Islet precursor cell (in vitro differentiated cells): ENCODE data around the gene NRSN2.
"Not testable (repeated sequence)": the region's sequence is repeated elsewhere in the genome, so short reads cannot be mapped to it uniquely, and the experiment has no call there.

Experiments used
- DNase-seq: peaks from one replicate; pipeline ENCODE4 v3.0.0-alpha.2; 2018

The NRSN2 gene

DNA sequence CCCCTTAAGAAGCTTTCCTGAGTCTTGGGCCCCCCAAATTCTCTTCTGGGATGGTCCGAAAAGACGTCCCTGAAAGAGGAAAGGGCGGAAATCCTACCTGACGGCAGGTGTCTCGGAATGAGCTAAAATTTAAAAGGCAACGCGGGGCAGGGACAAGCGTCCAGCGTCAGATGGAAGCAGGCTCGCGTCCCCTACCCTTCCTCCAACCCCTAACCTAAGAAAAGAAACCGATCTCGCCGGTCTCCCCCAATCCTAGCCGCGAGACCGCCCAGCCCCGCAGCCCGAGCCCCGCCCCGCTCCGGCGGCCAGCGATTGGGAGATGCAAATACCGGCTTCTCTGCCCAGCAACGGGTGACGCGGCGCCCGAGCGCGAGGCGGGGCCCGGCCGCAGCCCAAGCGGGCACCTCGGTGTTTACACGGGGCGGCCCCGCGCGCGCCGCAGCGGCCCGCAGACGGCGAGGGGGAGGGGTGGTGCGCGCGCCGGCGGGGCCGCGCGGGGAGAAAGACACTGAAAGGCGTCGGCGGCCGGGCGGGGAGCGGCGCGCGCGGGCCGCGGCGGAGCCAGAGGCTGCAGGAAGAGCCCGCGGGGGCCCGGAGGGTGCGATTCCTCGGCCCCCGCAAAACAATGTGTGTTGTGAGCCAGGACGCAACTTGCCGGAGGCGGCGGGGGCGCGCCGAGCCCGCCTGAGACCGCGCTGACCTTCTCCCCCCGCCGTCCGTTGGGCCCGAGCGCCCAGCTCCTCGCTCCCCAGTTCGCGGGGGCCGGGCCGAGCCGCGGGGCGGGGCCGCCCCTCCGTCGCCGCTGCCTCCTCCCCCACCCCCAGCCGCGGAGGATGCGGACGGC is 21.6 kb upstream of the NRSN2 start, which contains the start of gene SOX12:
Gene SOX12 (plus strand): TSS at position 508 of the 844 bp plus-strand sequence. CDS start 373 bp downstream, outside the sequence.
- peak; percentile 98 for DNase-seq

DNA sequence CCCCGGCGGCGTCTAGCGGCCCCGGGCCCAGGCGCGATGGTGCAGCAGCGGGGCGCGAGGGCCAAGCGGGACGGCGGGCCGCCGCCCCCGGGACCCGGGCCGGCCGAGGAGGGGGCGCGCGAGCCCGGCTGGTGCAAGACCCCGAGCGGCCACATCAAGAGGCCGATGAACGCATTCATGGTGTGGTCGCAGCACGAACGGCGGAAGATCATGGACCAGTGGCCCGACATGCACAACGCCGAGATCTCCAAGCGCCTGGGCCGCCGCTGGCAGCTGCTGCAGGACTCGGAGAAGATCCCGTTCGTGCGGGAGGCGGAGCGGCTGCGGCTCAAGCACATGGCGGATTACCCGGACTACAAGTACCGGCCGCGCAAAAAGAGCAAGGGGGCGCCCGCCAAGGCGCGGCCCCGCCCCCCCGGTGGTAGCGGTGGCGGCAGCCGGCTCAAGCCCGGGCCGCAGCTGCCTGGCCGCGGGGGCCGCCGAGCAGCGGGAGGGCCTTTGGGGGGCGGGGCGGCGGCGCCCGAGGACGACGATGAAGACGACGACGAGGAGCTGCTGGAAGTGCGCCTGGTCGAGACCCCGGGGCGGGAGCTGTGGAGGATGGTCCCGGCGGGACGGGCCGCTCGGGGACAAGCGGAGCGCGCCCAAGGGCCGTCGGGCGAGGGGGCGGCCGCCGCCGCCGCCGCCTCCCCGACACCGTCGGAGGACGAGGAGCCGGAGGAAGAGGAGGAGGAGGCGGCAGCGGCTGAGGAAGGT is 20.8 kb upstream of the NRSN2 start:
- peak; percentile 85 for DNase-seq

DNA sequence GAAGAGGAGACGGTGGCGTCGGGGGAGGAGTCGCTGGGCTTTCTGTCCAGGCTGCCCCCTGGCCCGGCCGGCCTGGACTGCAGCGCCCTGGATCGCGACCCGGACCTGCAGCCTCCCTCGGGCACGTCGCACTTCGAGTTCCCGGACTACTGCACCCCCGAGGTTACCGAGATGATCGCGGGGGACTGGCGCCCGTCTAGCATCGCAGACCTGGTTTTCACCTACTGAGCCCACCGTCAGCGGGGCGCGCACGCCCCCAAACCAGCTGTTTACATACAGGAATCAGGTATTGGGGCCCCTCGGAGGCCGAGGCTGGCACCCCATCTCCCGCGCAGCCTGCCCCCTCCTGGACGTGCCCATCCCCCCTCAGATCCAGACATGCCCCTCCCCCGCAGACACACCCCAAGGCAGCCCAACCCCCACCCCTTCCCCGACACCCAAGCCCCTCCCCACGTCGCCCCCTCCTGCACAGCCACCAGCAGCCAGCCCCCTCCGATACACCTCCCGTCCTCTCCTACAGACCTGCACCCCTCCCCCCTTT is 20.2 kb upstream of the NRSN2 start:
- DNase-seq: peak; percentile 73

DNA sequence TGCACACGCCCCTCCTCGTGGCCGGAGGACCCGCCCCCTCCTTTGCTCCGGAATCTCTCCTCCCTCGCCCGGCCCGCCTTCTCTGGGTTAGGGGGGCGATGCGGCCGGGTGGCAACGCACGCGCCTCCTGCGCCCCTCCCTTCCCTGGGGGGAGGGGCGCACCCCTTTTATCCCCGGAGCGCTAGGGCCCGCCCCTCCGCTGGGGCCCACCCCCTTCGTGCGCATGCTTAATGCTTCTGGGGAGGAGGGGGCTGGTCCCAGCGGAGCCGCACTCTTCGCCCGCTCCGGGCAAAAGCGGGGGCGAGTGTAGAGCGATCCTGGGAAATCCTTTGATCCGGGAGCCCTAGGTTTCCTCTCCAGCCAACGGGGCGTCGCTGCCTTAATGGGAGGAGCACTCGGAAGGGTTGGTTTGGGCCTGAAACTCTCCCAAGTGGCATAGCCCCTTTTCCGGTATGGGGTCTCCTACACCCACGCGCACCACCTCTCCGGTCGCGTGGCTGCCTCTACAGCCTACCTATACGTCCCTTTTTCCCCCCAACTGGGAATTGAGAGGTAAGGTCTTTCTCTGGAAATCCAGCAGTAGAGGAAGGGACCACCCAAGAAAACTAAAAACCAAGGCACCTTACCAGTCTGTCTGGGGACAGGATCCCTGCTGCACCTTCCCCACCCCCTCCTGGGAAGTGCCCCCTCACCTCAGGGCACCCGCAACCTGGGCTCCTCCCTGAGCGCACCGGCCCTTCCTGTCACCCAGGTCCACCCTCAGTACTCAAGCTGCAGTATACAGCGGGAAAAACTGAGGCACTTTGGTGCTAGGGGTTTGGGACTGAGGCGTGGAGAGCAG is 19.5 kb upstream of the NRSN2 start:
- DNase-seq: peak; percentile 94

DNA sequence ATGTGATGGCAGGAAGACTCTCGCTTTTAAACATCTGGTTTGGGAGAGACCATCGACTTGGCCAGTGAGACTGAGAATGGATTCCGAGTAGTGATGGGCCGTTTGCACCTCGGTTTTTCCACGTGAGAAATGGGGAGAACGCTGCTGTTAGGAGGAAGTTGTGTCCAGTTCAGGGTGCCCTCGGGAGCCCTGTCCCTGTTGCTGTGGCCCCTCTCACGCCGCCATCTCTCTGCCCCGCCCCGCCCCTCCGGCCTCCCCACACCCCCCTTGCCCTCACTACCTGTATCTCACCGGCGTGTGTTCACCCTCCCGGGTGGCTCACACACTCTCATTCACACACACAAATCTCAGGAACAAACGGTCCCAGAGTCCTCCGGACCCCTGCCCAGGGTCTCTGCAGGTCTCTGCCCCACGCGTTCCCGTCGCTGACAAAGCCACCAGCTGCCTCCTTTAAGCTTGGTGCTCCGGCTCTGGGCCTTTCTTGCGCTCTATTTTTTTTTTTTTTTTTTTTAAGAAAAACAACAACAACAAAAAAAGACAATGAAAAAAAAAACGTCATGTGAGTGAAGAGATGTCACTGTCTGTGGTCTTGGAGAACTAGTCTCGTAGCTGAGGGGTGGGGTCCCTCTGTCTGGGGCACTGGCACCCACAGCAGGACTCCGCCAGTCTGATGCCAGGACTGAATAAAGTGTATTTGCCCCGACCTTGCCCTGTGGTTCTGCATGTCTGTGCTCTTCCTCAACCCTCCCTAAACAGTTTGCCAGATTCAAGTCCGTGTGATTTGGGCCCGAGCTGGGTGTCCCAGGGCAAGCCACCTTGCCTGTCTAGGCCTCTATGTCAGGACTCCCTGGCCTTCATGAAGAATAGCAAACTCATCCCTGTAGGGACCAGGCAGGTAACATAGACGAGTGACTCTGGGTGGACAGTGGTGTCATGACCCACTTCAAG is 18.6 kb upstream of the NRSN2 start:
- DNase-seq: no peak

DNA sequence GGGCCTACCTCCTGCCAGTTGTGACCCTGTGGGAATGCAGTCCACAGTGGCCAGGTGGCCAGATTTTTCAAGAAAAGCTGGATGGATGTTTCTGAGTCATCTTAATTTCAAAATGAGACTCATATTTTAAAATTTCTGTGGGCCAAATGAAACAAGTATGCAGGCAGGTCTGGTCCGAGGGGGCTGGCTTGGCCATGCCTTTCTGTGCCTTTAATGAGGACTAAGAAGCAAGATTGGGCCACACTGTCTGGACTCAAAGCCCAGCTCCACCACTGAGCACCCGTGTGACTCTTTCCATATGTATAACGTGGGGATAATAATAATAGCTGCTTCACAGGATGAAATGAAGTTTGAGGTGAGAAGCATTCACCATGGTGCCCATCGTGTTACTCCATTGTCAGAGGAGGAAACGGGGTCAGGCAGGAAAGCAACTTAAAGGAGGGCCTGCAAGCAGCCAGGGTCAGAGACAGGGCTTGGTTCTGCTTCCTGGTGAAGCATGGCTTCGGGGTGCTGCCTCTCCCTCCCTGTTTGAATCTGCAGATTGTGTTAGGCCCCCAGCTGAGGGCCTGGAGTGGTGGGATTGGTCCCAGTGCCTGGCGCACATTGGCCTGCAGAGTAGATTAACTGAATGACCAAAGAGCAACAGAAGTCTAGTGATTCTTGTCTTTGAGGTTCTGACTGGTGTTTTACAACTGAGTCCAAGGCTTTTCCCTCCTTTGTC is 17.8 kb upstream of the NRSN2 start:
- DNase-seq: no peak

DNA sequence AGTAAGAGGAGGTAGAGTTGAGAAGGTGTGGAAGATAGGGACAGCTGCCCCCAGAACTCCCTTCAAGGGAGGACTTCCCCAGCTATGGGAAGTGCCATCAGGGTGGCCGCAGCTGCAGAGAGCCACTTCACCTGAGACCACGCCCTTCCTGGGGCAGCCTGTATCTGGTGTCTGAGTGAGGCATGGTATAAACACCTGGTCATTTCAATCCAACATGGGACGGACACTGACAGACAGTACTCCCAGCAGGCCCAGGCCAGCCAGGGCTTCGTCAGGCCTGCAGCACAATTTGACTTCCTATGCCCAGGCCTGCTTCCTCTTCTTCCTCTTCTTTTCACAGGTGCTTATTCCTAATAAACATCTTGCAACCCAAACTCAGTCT is 17.1 kb upstream of the NRSN2 start:
- DNase-seq: no peak

DNA sequence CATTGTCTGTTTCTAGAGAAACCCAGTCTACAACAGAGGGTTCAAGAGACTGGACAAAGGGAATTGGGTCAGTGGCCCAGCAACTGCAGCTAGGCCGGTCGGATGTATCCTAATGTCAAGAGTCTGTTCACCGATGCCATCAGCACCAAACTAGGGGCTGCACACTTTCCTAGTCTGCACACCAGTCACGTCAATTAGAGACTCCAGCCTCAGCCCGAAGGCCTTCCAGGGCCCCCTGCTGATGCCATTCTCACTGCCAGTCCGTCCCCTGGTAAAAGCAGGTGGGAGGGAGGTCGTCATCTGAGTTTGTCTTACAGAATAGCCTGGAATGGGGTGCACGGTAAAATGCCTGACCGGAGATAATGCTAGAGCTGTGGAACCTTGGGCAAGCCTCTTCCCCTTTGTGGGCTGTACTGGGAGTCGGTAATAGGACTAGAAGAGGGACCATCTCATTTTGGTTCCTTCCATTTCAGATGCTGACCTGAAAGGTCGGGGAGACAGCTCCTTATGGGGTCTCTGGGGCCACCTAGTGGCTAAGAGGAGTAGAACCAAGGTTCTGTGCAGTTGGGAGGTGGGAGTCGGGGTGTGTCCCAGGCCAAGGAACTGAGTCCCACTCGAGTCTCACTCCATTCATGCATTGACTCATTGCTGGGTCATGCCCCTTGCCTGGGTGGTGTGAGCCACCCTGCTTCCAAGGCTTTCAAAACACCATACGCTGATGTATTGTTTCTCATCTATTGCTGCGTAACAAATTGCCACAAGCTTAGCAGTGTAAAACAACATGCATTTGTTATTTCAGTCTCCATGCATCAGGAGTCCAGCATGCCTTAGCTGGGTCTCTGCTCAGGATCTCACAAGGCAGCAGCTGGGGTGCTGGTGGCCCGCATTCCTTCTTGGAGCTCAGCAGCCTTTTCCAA is 16.4 kb upstream of the NRSN2 start:
- peak; percentile 78 for DNase-seq

DNA sequence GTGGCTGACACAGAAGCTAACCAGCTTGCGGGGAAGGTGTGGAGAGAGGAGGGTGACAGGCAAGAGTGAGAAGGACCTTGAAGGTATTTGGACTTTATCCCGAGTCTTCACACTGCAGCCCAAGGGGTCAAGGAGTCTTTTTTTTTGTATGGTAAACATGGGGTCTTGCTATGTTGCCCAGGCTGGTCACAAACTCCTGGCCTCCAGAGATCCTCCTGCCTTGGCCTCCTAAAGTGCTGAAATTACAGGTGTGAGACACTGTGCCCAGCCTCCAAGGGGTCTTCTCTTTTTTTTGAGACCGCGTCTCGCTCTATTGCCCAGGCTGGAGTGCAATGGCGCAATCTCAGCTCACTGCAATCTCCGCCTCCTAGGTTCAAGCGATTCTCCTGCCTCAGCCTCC is 12.3 kb upstream of the NRSN2 start:
- DNase-seq: no peak

DNA sequence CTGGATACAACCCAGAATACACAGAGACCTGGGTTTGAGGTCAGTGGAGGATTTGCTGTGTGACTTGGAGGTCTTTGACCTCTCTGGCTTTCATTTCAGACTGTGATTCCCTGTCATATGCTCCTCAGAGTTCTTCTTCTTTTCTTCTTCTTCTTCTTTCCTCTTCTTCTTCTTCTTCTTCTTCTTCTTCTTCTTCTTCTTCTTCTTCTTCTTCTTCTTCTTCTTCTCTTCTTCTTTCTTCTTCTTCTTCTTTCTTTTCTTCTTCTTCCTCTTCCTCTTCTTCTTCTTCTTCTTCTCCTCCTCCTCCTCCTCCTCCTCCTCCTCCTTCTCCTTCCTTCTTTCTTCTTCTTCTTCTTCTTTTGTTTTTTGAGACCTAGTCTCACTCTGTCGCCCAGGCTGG is 10.9 kb upstream of the NRSN2 start:
- not testable (repeated sequence) for DNase-seq

DNA sequence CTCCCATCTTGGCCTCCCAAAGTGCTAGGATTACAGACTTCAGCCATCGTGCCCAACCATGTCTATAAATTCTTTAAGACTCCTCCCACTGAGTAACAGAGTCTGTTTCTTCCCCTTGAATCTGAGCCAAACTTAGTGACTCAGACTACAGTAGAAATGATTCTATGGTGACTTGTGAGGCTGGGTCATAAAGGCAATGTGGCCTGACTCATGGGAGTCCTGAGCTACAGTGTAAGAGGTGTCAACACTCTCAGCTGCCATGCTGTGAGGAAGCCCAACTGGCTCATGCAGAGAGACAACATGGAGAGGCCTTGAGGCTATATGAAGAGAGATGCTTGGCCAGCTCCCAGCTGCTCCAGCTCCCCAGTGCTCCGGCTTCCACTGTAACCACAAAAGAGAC is 5.2 kb upstream of the NRSN2 start:
- DNase-seq: peak; percentile 63

DNA sequence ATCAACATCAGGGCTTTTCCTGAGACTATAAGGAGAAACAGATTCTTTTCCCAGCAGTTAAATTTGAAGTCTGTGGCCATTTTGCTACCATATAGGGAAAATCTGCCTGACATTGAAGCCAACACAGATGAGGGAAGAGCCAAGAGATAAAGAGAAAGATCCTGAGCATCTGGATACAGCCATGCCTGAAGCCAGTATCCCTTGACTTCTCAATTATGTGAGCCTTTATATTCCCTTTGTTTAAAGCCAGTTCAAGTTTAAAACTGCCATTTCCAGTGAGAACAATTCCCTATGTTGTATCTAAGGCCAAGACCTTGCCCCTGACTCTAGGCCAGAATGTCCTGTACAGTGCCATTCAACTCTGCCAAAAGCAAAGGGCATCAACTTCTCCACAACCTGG is 3.8 kb upstream of the NRSN2 start:
- DNase-seq: no peak

DNA sequence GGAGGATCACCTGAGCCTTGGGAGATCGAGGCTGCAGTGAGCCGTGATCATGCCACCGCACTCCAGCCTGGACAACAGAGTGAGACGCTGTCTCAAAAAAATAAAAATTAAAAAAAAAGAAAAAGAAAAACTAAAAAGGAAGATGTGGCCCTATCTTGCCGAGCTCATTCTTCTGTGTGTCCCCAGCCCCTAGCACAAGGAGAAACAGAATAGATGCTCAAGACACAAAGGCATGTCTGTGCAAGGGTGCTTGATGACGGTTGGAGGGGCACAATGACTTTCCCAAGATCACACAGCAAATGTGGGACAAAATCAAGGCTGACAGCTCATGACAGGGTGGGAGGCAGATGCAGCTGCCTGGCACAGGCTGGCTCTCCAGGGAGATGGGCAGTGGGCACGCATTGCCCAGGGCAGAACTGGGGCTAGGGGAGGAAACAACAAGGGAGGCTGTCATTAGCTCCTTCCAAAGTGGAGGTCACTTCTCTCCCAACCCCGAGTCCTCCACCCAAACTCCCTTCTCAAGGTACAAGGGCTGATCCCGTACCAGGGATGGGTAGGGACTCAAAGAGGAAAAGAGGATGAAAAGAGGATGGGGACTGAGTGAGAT is 775 bp upstream of the NRSN2 start:
- no peak for DNase-seq

DNA sequence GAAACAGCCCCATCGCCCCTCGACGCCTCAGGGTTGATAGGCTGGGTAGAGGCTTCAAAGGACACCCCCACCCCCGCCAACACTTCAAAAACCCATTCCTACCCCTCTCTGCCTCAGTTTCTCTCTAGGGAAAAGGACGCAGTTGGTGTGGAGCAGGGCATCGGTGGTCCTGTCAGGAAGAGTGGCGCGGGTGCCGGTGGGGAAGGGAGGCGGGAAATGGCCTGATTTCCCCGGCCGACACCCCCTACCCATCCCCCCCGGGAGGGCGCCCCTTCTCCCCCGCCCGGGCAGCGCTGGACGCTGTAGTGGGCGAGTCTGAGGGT is 367 bp downstream of the NRSN2 start:
- no peak for DNase-seq

DNA sequence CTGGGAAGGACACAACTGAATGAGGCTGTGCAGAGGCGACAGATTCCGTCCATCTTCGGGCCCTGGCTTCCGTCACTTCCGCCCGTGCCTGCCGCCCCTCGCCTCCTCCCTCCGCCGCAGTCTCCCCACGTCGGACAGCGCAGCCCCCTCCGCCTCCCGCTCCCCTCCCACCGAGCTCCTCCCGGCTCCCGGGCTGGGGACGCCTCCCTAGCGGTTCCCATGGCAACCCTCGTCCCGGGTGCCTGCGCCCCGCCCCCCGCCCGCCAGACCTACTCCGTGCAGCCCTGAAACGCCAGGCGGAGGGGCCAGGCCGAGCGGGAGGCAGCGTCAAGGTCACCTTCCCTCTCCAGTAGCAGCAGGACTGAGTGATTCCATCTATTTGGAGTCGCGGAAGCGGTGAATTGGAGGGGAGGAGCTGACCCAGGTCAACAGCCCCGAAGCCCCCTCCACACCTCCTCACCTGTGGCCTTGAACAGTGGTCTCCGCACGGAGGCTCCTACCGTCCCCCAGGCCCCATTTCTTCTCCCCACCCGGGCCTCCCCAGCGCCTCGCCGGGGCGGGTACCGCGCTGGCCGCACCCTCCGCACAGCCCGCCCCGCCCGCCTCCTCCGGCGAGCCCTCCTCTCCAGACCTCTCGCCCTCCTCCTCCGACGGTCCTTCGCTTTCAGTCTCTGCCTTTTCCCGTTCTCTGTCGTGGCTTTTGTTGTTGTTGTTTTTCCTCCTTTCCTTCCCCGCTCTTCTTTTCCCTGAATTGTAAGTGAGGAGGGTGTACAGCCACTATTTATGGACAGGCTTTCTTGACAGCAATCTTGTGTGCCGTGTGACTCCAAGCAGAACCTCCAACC is 951 bp downstream of the NRSN2 start:
- peak; percentile 99 for DNase-seq

DNA sequence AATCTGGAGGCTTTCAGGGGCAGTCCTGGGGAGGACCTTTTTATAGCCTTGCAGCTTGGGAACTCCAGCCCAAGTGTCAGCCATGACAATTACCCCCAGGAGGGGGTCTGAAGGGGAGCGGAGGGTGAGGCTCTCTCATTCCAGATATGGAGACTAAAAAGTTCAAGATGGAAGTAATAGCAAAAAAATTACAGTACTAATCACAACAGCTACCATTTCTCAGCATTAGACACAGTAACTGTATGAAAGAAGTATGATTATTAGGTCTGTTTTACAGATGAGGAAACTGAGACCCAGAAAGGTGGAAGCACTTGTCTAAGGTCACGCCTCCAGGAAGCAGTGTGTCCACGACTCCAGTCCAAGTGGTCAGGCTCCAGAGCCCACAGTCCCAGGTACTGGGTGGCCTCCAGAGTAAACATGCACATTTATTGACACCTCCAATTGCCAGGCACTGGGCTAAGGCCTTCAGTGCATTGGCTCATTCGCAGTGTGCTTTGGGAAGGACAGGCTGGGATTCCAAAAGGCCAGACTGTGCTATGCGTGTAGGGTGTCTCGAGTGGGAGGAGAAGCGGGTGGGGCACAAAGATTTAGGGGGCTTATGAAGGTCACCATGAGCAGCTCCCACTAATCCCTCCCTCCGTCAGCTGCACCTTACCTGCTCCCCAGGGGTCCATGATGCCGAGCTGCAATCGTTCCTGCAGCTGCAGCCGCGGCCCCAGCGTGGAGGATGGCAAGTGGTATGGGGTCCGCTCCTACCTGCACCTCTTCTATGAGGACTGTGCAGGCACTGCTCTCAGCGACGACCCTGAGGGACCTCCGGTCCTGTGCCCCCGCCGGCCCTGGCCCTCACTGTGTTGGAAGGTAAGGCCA is 2.3 kb downstream of the NRSN2 start:
- DNase-seq: no peak

DNA sequence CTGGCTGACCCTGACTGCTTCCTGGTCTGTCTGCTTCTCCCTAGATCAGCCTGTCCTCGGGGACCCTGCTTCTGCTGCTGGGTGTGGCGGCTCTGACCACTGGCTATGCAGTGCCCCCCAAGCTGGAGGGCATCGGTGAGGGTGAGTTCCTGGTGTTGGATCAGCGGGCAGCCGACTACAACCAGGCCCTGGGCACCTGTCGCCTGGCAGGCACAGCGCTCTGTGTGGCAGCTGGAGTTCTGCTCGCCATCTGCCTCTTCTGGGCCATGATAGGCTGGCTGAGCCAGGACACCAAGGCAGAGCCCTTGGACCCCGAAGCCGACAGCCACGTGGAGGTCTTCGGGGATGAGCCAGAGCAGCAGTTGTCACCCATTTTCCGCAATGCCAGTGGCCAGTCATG is 6.3 kb downstream of the NRSN2 start:
- DNase-seq: no peak
